Stimulated activated CD4-positive, alpha-beta T cell treated with anti-CD3 and anti-CD28 coated beads, Interleukin-1b, Interleukin-23, amount 100 ng/mL, for 1 hour (primary cell): Measurements from ENCODE around the gene IGLON5.

ENCODE experiments used
- DNase-seq, 2 donors: peaks; one replicate each; pipeline ENCODE4 v3.0.0-alpha.2; 2020; ENCODE audit warnings: low read depth in 2 of 2

Gene IGLON5

DNA sequence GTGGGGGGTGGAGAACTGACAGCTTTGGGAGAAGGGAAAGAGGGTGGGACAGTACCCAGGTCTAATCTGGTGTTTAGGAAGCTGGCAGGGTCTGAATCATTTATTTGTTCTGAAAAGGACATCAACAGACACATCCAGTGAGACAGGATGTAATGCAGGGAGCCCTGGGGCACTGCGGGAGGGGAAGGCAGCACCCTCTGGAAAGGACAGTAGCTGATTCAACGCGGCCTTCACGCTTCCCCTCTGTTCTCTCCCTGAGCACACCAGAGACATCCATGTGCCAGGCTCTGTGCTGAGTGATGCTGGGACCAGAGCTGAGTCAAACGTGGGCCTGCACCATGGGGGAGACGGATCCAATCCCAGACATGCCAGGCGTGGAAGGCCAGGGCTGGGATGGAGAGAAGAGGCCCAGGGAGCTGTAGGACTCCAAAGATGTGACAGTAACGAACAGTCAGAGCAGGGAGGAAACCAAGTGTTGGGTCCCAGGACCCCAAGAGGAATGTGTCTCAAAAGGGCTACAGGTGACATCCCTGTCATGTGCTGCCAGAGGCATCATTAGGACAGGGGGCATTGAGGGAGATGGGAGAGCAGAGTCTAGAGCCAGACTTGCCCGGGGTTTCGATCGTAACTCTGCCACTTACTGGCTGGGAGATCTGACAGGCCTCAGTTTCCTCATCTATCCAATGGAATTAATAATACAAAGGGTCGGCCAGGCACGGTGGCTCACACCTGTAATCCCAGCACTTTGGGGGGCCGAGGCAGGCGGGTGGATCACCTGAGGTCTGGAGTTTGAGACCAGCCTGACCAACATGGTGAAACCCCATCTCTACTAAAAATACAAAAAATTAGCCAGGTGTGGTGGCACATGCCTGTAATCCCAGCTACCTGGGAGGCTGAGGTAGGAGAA is 53.0 kb downstream of the IGLON5 start:
- DNase-seq = no peak

GRCh38 chr19:51365211-51365964 is 53.9 kb downstream of the IGLON5 start:
- DNase-seq = no peak

DNA sequence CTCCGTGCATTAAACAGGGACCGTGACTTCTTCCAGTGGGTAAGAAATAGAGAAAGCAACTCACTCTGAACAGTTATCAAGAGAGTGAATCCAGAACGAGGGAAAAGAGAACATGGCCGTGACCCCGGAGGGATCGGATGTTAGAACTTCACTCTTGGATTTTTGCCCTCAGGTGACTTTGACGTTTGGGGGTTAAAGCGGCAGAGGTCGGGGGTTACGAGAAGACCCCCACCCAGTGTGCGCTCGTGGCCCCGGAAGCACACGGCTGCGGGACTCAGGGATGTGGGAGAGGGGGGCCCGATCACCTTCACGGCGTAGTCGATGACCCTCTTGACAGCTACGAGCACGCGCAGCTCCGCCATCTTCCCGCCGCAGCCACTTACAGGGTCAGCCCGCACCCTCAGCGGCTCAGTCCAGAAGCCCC is 54.5 kb downstream of the IGLON5 start, which contains the start of gene ETFB:
TSS of gene ETFB (minus strand) at position 424 of the 424 bp plus-strand sequence. CDS start at position 362, 62 bp downstream.
- no peak for DNase-seq

GRCh38 chr19:51366389-51367254 is 55.2 kb downstream of the IGLON5 start:
- peak; percentile 81 to 82 for DNase-seq

DNA sequence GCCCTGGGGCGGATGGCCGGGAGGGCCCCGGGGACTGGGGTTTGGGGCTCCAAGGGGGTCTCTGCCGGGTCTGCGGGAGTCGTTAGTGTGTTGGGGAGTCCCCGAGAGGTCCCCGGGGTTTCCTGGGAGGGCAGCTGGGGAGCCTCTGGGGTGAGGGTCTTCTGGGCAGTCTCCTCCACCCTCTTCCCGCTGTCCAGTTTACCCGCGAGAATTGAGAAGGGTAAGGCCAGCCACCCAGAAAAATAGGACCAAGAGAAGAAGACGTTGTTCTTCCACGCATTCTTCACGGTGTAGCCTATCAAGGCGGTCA is 55.8 kb downstream of the IGLON5 start:
- peak in 1 of 2 donors; percentile 15 for DNase-seq

DNA sequence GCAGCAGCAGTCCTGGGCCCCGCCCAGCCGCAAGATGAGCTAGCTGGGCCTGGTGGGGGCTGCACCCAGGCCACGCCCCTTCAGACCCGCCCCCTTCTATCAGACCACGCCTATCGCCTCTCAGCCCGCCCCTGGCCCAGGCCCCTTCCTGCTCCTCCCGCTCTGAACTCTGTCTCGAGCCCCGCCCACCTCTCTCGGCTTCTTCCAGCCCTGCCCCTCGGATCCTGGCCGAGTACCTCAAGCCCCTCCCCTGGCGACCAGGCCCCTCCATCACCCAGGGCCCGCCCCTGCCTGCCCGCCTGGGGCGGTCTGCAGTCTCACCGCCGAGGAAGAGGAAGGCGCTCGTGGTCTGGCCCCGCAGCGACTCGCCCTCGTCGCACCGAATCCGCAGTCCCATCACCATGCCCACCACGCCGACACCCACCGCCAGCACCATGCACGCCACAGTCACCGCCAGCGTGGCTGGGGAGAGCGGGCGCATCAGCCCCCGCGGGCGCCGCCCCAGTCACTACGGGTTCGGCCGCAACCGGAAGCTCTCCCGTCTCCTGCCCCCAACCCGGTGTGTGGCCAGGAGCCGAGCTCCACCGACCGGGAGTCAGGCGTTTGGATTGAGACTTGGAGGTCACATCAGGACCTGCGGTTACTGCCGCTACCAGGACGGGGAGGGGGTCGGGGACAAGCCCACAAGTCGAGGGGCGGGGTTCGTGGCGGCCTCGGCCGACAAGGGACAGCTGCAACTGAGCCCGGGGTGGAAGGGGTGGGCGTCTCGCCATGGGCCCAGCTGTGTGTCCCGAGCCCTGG is 56.3 kb downstream of the IGLON5 start:
- peak; percentile 88 to 98 for DNase-seq

- DNase-seq = no peak
These were observed 57.2 kb downstream of the IGLON5 start, which contains the start of gene CLDND2 for GRCh38 chr19:51368366-51369282. Gene CLDND2, minus strand, starts transcription at chr19:51369003. Its CDS starts 426 bp downstream, at chr19:51368577.

DNA sequence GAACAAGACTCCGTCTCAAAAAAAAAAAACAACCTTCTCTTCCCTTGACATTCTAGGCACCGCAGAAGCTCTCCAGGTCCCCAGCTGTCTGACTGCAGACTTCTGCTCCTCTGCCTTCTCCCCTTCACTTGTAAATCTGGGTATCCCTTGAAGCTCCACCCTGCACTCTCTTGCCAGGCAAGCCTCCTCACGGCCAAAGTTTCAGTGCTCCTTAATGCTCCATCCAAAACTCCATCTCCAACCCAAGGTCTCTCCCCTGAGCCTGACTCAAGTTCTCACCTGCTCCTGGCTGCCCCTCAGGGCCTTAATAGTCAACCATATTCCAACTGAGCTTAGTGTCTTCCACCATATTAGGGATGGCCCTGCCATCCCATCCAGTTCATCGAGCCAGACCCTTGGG is 58.8 kb downstream of the IGLON5 start:
- no peak for DNase-seq

GRCh38 chr19:51371186-51371690 is 59.8 kb downstream of the IGLON5 start:
- no peak for DNase-seq

GRCh38 chr19:51372021-51372648 is 60.7 kb downstream of the IGLON5 start:
- no peak for DNase-seq

- peak; percentile 19 to 41 for DNase-seq
These were observed 61.4 kb downstream of the IGLON5 start, which contains the start of gene NKG7 for GRCh38 chr19:51372649-51373504. Gene NKG7, minus strand, starts transcription at chr19:51372654. Its CDS starts 119 bp downstream, at chr19:51372535.

GRCh38 chr19:51375504-51376221 is 64.2 kb downstream of the IGLON5 start:
- DNase-seq = no peak

- no peak for DNase-seq
These were observed 66.0 kb downstream of the IGLON5 start for GRCh38 chr19:51377422-51377821.

- no peak for DNase-seq
These were observed 68.9 kb downstream of the IGLON5 start for GRCh38 chr19:51380379-51380778.
